Neural progenitor cell (in vitro differentiated cells): ENCODE data around the gene CFAP61.

Source experiments
- CTCF ChIP-seq: fragments of 200-600 bp; sonication (generic); IDR thresholded peaks from 2 replicates; pipeline ENCODE4 v1.5.1; 2017; ENCODE audit warnings: antibody characterized with exemption, mild to moderate bottlenecking
- EZH2 ChIP-seq: fragments of 200-600 bp; sonication (generic); IDR thresholded peaks from 2 replicates; pipeline ENCODE4 v1.6.1; 2017; ENCODE audit warnings: antibody characterized with exemption, mild to moderate bottlenecking, moderate library complexity
- EZH2phosphoT487 ChIP-seq: fragments of 200-600 bp; sonication (generic); IDR thresholded peaks from 2 replicates; pipeline ENCODE4 v1.6.1; 2017; ENCODE audit warnings: antibody characterized with exemption

DNA sequence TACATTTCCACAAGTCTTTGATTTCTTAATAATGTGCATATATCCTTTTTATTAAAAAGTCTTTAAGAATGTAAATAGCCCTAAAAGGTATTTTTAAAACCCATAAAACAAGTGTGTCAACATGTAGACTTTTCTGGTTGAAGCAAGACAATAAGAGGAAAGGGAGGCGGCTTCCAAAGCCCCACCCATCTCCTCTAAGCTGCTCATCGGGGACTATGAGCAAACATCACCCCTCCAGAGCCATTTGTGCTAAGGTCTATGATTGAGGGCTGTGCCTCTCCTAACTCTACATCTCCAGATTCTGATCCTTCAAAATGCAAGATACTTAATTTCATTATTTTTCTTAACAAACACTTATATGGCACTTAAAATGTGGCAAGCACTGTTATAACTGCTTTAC lies 37.7 kb upstream of the CFAP61 start:
- TF ChIP-seq CTCF (no peak), EZH2 (no peak), EZH2phosphoT487 (no peak)
